SHP77 treated with DMSO at 0.1 percent for 48 hours (cell line): ENCODE results near the gene TEX22.

ENCODE experiments used
- DNase-seq: peaks from one replicate; lab custom pipeline; 2025; lab: John Stamatoyannopoulos, UW

Gene TEX22

GRCh38 chr14:105366386-105367074 is 31.8 kb upstream of the TEX22 start:
- DNase-seq: no peak

DNA sequence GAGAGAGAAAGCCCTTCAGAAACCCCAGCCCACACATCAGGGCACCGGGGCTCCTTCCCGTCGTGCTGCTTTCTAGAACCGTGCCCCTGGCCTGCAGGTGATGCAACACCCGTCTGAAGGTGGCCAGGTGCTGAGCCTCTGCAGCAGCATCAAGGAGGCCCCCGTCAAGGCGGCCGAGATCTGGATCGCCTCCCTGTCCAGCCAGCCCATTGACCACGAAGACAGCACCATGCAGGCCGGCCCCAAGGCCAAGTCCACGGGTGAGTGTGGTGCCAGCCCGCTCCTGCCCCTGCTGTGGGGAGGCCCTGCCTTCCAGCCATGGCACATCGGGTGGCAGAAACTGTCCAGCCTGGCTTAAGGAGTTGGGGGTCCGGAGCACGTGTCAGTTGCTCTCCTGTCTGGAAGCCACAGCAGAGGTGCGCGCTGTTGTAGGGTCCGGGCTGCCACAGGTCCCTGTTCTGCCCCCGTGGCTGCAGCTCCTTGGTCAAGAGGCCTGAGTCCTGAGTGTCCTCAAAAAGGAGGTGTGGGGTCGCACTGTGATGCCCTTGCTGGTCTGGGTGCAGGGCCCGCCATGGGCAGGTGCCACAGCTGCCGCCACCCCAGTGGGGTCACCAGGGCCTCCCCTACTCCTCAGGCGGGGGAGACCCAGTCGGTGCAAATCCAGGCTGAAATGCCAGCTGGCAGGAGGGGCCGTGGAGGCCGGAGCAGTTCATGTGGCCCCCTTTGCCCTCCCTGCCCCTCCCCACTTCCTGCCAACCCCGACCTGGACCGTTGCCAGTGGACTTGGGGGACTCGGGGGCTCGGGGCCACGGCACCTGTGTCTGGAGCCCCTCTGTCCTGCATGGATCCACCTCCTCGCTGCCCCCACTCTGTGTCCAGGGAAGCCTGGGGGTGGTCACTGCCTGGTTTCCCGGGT is 31.0 kb upstream of the TEX22 start:
- no peak for DNase-seq

- DNase-seq: no peak
Observed at GRCh38 chr14:105368032-105368417, 30.3 kb upstream of the TEX22 start.

GRCh38 chr14:105368426-105368825 is 29.9 kb upstream of the TEX22 start:
- no peak for DNase-seq

GRCh38 chr14:105368910-105369652 is 29.3 kb upstream of the TEX22 start:
- DNase-seq: no peak

DNA sequence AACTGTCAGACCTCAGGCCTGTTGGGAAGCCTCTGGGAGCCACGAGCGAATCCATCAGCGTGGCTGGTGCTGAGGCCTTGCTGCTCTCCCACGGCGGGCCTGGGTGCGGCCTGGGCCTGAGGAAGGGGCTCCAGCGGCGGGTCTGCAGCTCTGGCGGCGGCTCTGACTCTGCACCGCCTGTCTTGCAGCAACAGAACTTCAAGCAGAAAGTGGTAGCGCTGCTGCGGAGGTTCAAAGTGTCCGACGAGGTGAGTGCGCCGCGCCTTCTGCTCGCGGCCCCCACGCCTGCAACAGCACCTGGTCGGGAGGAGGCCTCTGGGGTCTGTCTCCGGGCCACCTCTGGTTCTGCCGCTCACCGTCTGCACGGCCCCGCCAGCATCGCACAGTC is 28.7 kb upstream of the TEX22 start:
- no peak for DNase-seq

GRCh38 chr14:105374389-105374788 is 23.9 kb upstream of the TEX22 start:
- no peak for DNase-seq

DNA sequence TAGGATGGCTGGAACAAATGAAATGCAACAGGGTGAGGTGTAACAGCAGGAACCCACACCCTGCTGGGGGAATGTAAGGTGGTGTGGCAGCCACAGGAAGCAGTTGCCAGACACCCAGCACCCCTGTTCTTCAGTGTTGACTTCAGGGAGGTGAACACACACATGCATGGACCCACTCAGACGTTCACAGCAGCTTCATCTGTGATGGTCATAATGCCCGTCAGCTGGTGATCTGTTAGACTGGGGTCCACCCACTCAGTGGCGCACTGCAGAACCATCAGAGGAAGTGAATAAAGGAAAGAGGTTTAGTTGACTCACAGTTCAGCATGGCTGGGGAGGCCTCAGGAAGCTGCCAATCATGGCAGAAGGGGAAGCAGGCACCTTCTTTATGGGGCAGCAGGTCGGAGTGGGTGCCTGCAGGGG is 22.7 kb upstream of the TEX22 start:
- DNase-seq: no peak

DNA sequence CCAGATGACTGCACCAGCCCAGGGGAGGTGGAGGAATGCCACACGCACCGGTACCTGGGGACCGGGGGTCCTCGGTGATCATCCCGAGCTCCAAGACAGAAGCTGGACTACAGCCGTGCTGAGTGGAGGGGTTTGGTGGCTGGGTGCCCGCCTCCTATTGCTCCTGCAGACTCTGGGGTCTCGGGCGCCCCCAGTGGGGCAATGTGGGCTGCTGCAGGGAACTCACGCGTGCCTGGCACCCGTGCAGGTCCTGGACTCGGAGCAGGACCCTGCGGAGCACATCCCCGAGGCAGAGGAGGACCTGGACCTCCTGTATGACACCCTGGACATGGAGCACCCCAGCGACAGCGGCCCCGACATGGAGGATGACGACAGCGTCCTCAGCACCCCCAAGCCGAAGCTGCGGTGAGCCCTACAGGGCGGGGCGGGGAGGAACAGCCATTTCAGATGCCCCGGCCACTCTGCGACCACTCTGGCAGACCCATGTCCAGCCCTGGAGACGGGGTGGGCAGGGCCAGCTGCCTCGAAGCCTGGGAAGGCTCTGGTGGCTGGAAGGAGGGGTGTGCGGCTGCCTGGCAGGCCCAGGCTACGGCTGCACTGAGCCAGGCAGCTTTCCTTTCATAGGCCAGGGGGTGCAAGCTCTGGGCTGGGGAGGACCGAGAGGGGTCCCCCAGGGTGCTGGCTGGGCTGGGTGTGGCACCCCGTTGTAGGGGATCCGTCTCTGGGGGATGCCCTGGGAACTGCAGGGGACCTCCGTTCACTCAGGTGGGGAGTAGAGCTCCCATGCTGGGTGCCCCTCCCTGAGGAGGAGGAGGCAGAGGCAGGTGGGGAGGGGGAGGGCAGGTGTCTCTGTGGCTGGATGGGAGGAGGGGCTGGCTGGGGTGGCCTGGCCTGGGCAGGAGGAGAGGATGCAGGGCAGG is 21.6 kb upstream of the TEX22 start:
- no peak for DNase-seq

- DNase-seq: no peak
Observed at GRCh38 chr14:105377555-105378182, 20.7 kb upstream of the TEX22 start.

GRCh38 chr14:105378199-105378598 is 20.1 kb upstream of the TEX22 start:
- DNase-seq: no peak

- no peak for DNase-seq
Observed at GRCh38 chr14:105378873-105379685, 19.3 kb upstream of the TEX22 start.

- no peak for DNase-seq
Observed at GRCh38 chr14:105379946-105380345, 18.4 kb upstream of the TEX22 start.

GRCh38 chr14:105380756-105381155 is 17.6 kb upstream of the TEX22 start:
- no peak for DNase-seq

DNA sequence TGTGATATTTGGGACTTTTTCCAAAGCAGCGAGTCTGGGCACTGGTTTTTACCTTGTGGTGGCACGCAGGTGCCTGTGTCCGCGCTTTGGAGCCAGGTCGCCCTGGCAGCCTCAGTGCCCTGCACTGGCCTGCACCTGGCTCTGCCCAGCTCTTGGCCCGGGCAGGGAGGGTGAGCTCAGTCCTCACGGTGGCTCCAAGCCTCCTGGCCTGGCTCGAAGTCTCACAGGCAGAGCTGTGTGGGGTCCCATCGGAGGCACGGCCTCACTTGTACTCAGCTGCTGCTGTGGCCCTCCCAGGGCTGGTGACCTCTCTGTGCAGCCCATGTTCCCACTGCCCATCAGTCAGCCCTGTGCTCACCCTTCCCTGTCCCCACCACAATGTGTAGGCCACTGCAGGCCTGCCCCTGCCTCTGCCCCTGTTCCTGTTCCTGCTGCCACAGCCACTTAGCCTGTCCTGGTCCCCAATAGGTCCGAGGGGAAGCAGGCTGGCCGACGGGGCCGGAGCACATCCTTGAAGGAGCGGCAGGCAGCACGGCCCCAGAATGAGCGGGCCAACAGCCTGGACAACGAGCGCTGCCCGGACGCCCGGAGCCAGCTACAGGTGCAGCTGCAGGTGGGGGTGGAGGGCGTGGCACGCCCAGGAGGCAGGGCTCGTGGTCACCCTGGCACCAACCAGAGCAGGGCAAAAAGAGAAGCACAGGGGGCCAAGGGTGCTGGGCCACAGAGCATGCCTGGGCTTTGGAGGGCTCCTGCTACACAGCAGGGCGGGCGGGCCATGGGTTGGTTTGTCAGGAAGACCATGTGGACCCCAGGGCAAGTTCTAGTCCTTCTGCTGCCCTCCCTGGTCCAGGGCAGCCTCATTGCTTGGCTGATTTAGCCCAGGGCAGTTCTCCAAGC is 16.6 kb upstream of the TEX22 start:
- no peak for DNase-seq

DNA sequence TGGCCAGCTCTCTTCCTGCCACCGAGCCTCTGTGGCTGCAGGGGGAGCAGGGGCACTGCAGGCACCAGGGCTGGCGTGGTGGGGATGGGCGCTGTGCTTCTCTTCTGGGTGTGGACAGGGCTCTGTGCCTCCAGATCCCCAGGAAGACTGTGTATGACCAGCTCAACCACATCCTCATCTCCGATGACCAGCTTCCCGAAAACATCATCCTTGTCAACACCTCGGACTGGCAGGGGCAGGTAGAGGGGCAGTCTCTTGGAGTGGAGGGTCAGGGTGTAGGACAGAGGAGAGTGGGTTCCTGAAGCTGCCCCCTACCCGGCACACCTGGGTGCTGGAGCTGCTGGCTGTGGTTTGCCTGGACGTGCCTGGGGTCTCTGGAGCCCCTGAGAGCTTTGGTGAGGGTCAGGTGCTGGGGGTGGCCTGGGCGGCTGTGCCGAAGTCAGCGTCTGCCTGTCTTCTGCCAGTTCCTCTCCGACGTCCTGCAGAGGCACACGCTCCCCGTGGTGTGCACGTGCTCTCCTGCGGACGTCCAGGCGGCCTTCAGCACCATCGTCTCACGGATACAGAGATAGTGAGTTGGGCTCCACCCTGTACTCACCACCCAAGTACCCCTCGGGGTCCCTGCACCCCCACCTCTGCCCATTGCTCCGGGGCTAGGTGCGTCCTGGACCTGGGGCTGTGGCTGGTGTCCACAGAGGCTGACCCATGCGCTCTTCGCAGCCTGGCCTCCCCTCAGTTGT is 15.8 kb upstream of the TEX22 start:
- no peak for DNase-seq

- no peak for DNase-seq
Observed at GRCh38 chr14:105383083-105383730, 15.1 kb upstream of the TEX22 start.

GRCh38 chr14:105384041-105384557 is 14.2 kb upstream of the TEX22 start:
- DNase-seq: no peak
